ENCODE data around the gene RHBDD1. TPM values are rescaled to one million over a fixed set of nuclear protein-coding genes. Genes with fewer than 3 reads are reported as not detected.

Gene RHBDD1
- total RNA-seq, 1 donor from 2014 or later: 34.3 TPM

GRCh38 chr2:226973816-226974215, 138.0 kb downstream of the RHBDD1 start:
- no peak for TF ChIP-seq CTCF (conservative IDR thresholded peaks at IDR 0.05)
- DNase-seq (ENCODE audit: low read depth, low spot score): no peak
- Mint-ChIP-seq H3K4me1 (peaks cover 32% of the 10 kb centered on the region), H3K27me3 (ENCODE audit: low read depth) (no peaks in the 10 kb centered on the region), H3K27ac (ENCODE audit: unreplicated experiment) (no peak overlapping the region), H3K4me3 (no peak overlapping the region), H3K9me3 (peaks cover 2% of the 10 kb centered on the region), H3K36me3 (ENCODE audit: low read depth) (peaks cover 3% of the 10 kb centered on the region)

- no peak overlapping the region for H3K4me3 Mint-ChIP-seq
- peaks cover 3% of the 10 kb centered on the region for H3K36me3 Mint-ChIP-seq (ENCODE audit: low read depth)
- H3K27me3 Mint-ChIP-seq (ENCODE audit: low read depth): no peaks in the 10 kb centered on the region
- no peak overlapping the region for H3K27ac Mint-ChIP-seq (ENCODE audit: unreplicated experiment)
- peaks cover 33% of the 10 kb centered on the region for H3K4me1 Mint-ChIP-seq
- H3K9me3 Mint-ChIP-seq: peaks cover 2% of the 10 kb centered on the region
- TF ChIP-seq CTCF (conservative IDR thresholded peaks at IDR 0.05): no peak
- DNase-seq (ENCODE audit: low read depth, low spot score): no peak
Observed at GRCh38 chr2:226977775-226978190, 141.9 kb downstream of the RHBDD1 start.

DNA sequence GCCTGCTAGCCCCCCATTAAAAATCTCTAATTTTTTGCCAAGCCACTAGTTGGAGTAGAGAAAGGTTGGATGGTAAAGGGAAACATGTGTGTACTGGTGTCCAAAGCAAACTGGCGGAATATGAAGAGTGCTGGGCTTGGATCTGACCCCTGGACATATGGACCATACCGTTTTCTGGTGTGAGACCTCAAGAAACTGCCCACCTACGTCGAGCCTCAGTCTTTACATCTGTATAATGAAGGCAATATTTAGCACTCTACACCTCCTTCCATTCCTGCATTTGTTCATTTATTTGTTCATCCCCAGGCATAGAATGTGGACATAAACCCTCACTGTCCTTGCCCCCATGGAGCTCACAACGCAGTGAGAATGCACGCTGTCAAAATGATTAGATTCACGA, 142.4 kb downstream of the RHBDD1 start:
- DNase-seq (ENCODE audit: low read depth, low spot score): no peak
- Mint-ChIP-seq H3K27me3 (ENCODE audit: low read depth) (no peaks in the 10 kb centered on the region), H3K36me3 (ENCODE audit: low read depth) (peaks cover 3% of the 10 kb centered on the region), H3K4me1 (peaks cover 33% of the 10 kb centered on the region), H3K4me3 (no peak overlapping the region), H3K9me3 (no peaks in the 10 kb centered on the region), H3K27ac (ENCODE audit: unreplicated experiment) (peak overlapping the region; percentile 20)
- TF ChIP-seq CTCF (conservative IDR thresholded peaks at IDR 0.05): no peak

DNA sequence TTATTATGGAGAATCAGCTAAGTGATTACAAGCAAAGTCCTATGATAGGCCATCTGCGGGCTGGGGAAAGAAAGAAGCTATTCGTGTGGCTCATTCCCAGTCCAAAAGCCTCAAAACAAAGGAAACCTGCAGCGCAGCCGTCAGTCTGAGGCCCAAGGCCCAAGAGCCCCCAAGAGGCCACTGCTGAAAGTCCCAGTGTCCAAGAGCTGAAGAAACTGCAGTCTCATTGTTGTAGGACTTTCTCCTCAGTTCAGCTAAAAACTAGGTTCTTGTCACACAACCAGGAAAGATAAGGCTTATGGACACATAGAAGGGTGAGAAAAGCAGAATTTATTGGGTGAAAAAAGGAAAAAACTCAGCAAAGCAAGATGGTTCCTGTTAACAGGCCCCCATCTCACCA, 143.2 kb downstream of the RHBDD1 start:
- no peak for DNase-seq (ENCODE audit: low read depth, low spot score)
- Mint-ChIP-seq H3K36me3 (ENCODE audit: low read depth) (no peaks in the 10 kb centered on the region), H3K9me3 (no peaks in the 10 kb centered on the region), H3K4me3 (no peak overlapping the region), H3K27me3 (ENCODE audit: low read depth) (no peaks in the 10 kb centered on the region), H3K4me1 (peaks cover 37% of the 10 kb centered on the region), H3K27ac (ENCODE audit: unreplicated experiment) (no peak overlapping the region)
- TF ChIP-seq CTCF (conservative IDR thresholded peaks at IDR 0.05): no peak

DNA sequence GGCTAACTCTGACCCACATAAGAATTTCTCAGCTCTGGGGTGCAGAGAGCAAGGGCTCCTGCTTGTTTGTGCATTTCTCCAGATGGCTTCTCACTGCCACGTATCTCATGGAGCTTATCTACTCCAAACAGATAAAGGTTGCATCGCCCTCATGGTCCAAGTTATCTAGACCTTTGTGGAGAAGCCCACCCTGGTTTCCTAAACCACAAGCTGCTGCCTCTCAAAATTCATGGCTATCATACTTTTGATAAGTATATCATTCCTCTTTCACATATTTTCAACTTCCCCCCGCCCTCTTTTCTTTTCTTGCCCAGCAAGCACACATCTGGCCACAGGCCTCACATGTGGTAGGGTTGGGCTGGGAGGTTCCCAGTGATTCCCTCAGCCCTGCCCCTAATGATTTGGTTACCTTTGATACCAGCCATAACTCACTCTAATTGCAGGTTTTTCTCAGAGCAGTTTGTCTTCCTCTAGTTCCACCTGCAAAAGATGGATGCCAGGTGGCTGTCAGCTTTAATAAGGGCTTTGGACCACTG, 146.0 kb downstream of the RHBDD1 start:
- no peaks in the 10 kb centered on the region for H3K27me3 Mint-ChIP-seq (ENCODE audit: low read depth)
- no peak overlapping the region for H3K27ac Mint-ChIP-seq (ENCODE audit: unreplicated experiment)
- no peak for TF ChIP-seq CTCF (conservative IDR thresholded peaks at IDR 0.05)
- no peaks in the 10 kb centered on the region for H3K9me3 Mint-ChIP-seq
- H3K4me1 Mint-ChIP-seq: peaks cover 41% of the 10 kb centered on the region
- DNase-seq (ENCODE audit: low read depth, low spot score): no peak
- H3K4me3 Mint-ChIP-seq: no peak overlapping the region
- peaks cover 2% of the 10 kb centered on the region for H3K36me3 Mint-ChIP-seq (ENCODE audit: low read depth)
